ENCODE measurements around the gene HMCN1. TPM values are rescaled to one million over a fixed set of nuclear protein-coding genes. Genes with fewer than 3 reads are reported as not detected.
A peak's percentile ranks its signal among the peaks of the same experiment; 100 is the strongest.

The HMCN1 gene
- total RNA-seq, 2 donors from 2014 or later, result 6.5 to 7.4 TPM

DNA sequence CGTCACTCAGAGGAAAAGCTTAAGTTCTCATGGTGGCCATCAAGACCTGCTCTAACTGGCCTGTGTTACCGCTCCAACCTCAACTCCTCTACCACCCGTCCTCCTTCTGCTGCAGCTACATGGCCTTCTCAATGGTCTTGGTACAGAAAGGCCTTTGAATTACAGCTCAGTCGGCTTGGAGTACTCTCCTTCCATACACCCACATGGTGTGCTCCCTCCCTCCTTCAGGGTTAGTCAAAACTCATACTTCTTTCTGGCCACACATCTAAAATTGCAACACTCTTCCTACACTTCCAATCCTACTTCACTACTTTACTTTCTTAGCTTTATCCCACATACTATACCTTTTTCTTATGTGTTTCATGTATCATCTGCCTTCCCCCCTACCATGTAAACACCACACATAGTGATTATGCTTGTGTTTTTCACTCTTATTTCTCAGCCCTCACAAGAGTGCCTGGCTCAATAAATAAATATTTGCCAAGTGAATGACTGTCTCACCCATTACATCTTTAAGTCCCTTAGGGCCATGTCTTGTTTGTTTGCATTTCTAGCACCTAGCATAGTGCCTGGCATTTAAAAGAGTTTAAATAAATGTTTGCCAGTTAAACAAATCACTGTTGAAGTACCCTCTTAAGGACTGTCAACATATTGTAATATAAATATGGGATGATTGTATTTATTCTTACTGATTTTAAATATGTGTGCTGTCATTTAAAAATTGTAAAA lies 37.6 kb upstream of the HMCN1 start:
- TF ChIP-seq, protein P1, sequence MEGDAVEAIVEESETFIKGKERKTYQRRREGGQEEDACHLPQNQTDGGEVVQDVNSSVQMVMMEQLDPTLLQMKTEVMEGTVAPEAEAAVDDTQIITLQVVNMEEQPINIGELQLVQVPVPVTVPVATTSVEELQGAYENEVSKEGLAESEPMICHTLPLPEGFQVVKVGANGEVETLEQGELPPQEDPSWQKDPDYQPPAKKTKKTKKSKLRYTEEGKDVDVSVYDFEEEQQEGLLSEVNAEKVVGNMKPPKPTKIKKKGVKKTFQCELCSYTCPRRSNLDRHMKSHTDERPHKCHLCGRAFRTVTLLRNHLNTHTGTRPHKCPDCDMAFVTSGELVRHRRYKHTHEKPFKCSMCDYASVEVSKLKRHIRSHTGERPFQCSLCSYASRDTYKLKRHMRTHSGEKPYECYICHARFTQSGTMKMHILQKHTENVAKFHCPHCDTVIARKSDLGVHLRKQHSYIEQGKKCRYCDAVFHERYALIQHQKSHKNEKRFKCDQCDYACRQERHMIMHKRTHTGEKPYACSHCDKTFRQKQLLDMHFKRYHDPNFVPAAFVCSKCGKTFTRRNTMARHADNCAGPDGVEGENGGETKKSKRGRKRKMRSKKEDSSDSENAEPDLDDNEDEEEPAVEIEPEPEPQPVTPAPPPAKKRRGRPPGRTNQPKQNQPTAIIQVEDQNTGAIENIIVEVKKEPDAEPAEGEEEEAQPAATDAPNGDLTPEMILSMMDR (conservative IDR thresholded peaks at IDR 0.05), result no peak
- Mint-ChIP-seq H3K27me3 (ENCODE audit: insufficient read depth) (peaks cover 48% of the 10 kb centered on the region), H3K9me3 (no peaks in the 10 kb centered on the region), H3K4me1 (peaks cover 24% of the 10 kb centered on the region), H3K27ac (no peak overlapping the region), H3K4me3 (no peak overlapping the region), H3K36me3 (ENCODE audit: low read depth) (no peaks in the 10 kb centered on the region)
- no peak for DNase-seq
- no peaks in the 10 kb centered on the region for H3K9me3 ChIP-seq (ENCODE audit: control insufficient read depth, low read length)
- H3K9ac ChIP-seq (ENCODE audit: extremely low read depth, low read length, poor library complexity, severe bottlenecking), result no peak overlapping the region
- no peaks in the 10 kb centered on the region for H3K27me3 ChIP-seq (ENCODE audit: control insufficient read depth, insufficient read depth, low read length, poor library complexity, severe bottlenecking)
- no peaks in the 10 kb centered on the region for H3K4me1 ChIP-seq (ENCODE audit: control insufficient read depth, insufficient read depth, low read length)
- WGBS, 2 experiments (ENCODE audit: insufficient coverage in 1 of 2, insufficient read length in 1 of 2), result 87 to 94% methylated on average over 4 of the region's 4 CpGs
- no peaks in the 10 kb centered on the region for H3K36me3 ChIP-seq (ENCODE audit: control insufficient read depth, insufficient read depth, low read length)
- H3K4me3 ChIP-seq (ENCODE audit: low read length), result no peak overlapping the region
- H3K27ac ChIP-seq (ENCODE audit: low read depth, low read length), result no peak overlapping the region

DNA sequence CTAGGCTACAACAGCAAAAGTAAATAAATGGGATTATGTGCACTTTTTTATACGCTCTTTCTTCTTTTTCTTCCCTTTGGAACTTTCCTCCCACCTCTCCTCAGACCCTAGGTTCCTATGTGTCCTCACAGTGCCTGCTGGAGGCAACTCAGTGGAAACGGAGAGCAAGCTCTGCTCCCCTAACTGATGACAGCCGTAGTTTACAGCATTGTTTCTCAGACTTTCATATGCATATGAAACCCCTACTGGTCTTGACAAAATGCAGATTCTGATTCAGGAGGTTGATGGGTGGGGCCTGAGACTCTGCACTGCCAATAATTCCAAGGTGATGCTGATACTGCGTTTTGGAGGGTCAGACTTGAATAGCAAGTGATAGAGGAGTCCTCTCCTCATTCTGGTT lies 34.3 kb upstream of the HMCN1 start:
- DNase-seq, result peak; percentile 55
- no peaks in the 10 kb centered on the region for H3K36me3 ChIP-seq (ENCODE audit: control insufficient read depth, insufficient read depth, low read length)
- TF ChIP-seq, protein P1 (conservative IDR thresholded peaks at IDR 0.05), result no peak
- no peak overlapping the region for H3K9ac ChIP-seq (ENCODE audit: extremely low read depth, low read length, poor library complexity, severe bottlenecking)
- H3K27me3 Mint-ChIP-seq (ENCODE audit: insufficient read depth), result peaks cover 50% of the 10 kb centered on the region
- peaks cover 11% of the 10 kb centered on the region for H3K4me1 Mint-ChIP-seq
- no peaks in the 10 kb centered on the region for H3K9me3 Mint-ChIP-seq
- H3K4me3 Mint-ChIP-seq, result no peak overlapping the region
- 27 to 36% methylated on average over 3 to 4 of the region's 4 CpGs for WGBS, 2 experiments (ENCODE audit: insufficient coverage in 1 of 2, insufficient read length in 1 of 2)
- H3K4me1 ChIP-seq (ENCODE audit: control insufficient read depth, insufficient read depth, low read length), result no peaks in the 10 kb centered on the region
- no peaks in the 10 kb centered on the region for H3K9me3 ChIP-seq (ENCODE audit: control insufficient read depth, low read length)
- no peak overlapping the region for H3K27ac Mint-ChIP-seq
- H3K27me3 ChIP-seq (ENCODE audit: control insufficient read depth, insufficient read depth, low read length, poor library complexity, severe bottlenecking), result no peaks in the 10 kb centered on the region
- no peak overlapping the region for H3K27ac ChIP-seq (ENCODE audit: low read depth, low read length)
- H3K36me3 Mint-ChIP-seq (ENCODE audit: low read depth), result no peaks in the 10 kb centered on the region
- no peak overlapping the region for H3K4me3 ChIP-seq (ENCODE audit: low read length)

DNA sequence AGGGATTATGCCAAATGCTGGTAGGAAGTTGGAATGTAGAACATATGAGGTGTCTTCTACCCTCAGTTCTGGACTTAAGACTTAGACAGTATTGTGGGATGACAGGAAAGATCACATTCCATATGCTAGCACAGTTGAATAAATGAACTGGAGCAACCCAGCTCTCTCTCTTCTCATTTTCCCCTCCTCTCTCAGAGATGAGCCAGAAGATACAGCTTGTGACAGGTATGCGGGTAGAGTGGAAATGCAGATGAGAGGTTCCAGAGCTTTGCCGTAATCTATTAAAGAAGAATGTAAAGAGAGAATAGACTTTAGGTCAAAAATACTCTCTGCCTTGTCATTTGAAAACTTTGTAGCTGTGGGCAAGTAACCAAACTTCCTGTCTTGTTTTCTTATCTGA lies 32.5 kb upstream of the HMCN1 start:
- Histone ChIP-seq H3K4me3 (ENCODE audit: low read length) (no peak overlapping the region), H3K27me3 (ENCODE audit: control insufficient read depth, insufficient read depth, low read length, poor library complexity, severe bottlenecking) (no peaks in the 10 kb centered on the region), H3K9ac (ENCODE audit: extremely low read depth, low read length, poor library complexity, severe bottlenecking) (no peak overlapping the region), H3K27ac (ENCODE audit: low read depth, low read length) (no peak overlapping the region), H3K4me1 (ENCODE audit: control insufficient read depth, insufficient read depth, low read length) (no peaks in the 10 kb centered on the region), H3K36me3 (ENCODE audit: control insufficient read depth, insufficient read depth, low read length) (no peaks in the 10 kb centered on the region), H3K9me3 (ENCODE audit: control insufficient read depth, low read length) (peaks cover 5% of the 10 kb centered on the region)
- H3K27me3 Mint-ChIP-seq (ENCODE audit: insufficient read depth), result peaks cover 42% of the 10 kb centered on the region
- WGBS, 2 experiments (ENCODE audit: insufficient coverage in 1 of 2, insufficient read length in 1 of 2), result 97 to 100% methylated on average over 1 to 2 of the region's 2 CpGs
- H3K27ac Mint-ChIP-seq, result no peak overlapping the region
- H3K4me1 Mint-ChIP-seq, result peaks cover 7% of the 10 kb centered on the region
- no peak for DNase-seq
- TF ChIP-seq, protein P1 (conservative IDR thresholded peaks at IDR 0.05), result no peak
- peaks cover 4% of the 10 kb centered on the region for H3K9me3 Mint-ChIP-seq
- no peak overlapping the region for H3K4me3 Mint-ChIP-seq
- no peaks in the 10 kb centered on the region for H3K36me3 Mint-ChIP-seq (ENCODE audit: low read depth)

Measured in endodermal cell (in vitro differentiated cells).